ENCODE results near the gene SLC39A13.
A peak's percentile ranks its signal among the peaks of the same experiment; 100 is the strongest.

The SLC39A13 gene

GRCh38 chr11:47433157-47433556 is 24.8 kb downstream of the SLC39A13 start:
- DNase-seq: no peak

DNA sequence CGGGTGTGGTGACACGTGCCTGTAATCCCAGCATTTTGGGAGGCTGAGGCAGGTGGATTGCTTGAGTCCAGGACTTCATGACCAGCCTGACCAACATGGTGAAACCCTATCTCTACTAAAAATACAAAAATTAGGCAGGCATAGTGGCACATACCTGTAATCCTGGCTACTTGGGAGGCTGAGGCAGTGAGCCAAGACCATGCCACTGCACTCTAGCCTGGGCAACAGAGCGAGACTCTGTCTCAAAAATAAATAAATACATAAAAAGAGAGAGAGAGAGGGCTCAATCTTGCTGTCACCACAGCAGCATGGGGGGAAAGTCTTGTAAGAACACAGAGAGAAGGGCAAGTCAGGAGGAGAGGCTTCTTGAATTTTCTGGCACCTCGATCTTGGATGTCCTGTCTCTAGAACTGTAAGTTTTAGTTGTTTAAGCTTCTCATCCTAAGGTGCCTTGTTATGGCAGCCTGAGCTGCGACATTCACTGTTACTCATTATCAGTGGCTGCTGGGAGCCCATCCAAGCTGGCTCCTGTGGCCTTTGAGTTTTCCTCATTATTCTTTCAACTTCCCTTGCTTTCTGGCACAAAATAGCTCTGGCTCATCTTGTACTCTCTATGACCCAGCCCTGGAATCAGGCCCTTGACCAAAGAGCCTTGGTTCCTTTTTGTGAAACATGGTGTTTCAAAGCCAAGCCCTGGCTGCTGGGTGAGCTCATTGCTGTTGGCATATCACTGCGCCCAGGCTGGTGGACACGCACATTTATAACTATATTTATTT is 25.8 kb downstream of the SLC39A13 start:
- DNase-seq: no peak

- no peak for DNase-seq
Measured at GRCh38 chr11:47435687-47436086, 27.3 kb downstream of the SLC39A13 start.

- DNase-seq: no peak
Measured at GRCh38 chr11:47436726-47437125, 28.3 kb downstream of the SLC39A13 start.

GRCh38 chr11:47437218-47437745 is 28.9 kb downstream of the SLC39A13 start:
- DNase-seq: no peak

- no peak for DNase-seq
Measured at GRCh38 chr11:47437746-47438418, 29.5 kb downstream of the SLC39A13 start.

- no peak for DNase-seq
Measured at GRCh38 chr11:47438721-47439120, 30.3 kb downstream of the SLC39A13 start.

GRCh38 chr11:47440054-47440476 is 31.7 kb downstream of the SLC39A13 start:
- DNase-seq: no peak

DNA sequence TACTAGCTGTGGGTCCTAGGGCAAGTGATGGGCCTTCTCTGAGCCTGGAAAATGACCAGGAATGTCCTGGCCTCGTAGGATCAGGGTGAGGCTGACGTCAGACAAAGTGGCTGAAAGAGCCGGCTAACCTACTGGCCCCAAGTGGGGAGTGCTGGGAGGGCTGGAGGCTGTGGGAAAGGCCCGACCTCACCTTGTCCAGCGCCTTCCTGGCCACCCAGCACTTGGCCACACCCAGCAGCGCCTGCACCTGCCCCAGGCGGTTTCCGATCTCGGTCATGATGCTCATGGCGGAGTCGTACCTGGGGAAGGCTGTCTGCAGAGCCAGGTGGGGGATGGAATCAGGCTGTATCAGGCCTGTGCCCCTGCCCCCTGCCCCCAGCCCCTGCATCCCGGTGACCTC is 33.0 kb downstream of the SLC39A13 start:
- no peak for DNase-seq

DNA sequence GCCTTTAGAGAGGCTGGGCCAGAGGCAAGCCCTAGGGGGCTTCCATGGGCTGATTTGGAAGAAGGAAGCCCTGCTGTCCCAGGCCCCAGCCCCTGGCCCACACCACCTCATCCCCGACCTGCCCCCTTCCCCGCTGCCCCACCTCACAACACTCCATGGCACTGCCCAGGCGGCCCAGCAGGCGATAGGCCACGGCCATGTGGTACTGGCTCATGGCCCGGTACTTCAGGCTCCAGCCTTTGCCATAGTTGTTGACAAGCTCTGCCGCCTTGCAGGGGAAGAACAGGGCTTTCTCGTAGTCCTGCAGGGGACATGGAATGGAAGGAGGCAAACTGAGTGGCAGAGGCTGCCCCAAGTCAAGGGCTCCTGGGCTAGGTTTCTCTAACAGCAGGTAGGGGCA is 34.1 kb downstream of the SLC39A13 start:
- no peak for DNase-seq

DNA sequence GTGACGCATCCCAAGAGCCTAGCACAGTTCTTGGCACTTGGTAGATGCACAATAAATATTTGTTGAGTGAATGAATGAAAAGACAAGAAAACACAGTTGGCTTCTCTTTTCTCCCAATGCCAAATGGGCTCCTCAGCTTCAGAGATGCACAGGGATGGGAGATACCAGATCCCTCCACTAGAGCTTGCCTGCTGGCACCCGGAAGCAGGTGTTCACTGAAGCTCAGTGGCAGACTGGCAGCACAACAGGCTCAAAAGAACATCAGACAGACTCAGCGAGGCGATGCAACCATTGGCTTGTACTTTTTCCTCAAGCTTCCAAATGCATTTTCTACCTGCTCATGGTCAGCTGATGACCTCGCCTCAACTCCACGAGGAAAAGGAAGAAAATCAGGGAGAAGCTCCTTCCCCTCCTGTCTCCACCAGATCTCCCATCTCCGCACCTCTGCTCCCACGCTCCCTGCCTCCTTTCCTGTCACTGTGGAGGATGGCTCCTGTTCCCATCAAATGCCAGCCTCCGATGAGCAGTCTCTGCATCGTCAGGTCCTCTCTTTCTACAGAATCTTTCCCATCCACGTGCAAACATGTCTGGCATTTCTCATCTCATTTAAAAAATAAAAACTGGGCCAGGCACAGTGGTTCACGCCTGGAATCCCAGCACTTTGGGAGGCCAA is 34.8 kb downstream of the SLC39A13 start:
- no peak for DNase-seq

DNA sequence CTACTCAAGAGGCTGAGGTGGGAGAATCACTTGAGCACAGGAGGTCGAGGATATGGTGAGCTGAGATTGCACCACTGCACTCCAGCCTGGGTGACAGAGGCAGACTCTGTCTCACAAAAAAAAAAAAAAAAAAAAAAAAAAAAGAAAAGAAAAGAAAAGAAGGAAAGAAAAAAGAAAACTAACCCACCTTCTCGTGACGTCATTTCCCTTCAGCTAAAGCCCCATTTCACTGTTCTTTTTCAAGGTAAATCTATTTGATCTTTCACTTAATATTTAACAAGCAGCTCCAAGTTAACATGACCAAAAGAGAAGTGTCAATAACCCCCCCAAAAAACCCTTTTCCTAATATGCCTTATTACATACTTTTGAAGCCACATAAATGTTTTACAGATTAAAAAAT is 35.4 kb downstream of the SLC39A13 start:
- DNase-seq: no peak

- DNase-seq: no peak
Measured at GRCh38 chr11:47445840-47446239, 37.5 kb downstream of the SLC39A13 start.

DNA sequence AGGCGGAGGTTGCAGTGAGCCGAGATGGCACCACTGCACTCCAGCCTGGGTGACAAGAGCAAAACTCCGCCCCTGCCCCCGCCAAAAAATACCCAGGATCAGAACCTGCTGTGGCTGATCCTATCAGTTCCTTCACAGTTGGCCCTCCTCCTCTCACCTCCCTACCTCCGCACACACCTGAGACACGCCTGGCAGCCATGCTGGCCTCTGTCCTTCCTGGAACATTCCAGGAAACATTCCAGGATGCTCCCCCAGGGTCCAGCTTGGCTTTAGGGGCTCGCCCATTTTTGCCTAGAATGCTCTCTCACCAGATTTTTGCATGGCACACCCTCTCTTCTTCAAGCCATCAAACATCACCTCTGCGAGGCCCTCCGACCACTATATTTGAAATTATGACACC is 38.4 kb downstream of the SLC39A13 start:
- no peak for DNase-seq

GRCh38 chr11:47447906-47448305 is 39.5 kb downstream of the SLC39A13 start:
- DNase-seq: no peak

GRCh38 chr11:47448566-47449427 is 40.4 kb downstream of the SLC39A13 start, which contains the start of gene RAPSN:
TSS of gene RAPSN (minus strand) at chr11:47449136. CDS start at chr11:47448964, 172 bp downstream.
- no peak for DNase-seq

DNA sequence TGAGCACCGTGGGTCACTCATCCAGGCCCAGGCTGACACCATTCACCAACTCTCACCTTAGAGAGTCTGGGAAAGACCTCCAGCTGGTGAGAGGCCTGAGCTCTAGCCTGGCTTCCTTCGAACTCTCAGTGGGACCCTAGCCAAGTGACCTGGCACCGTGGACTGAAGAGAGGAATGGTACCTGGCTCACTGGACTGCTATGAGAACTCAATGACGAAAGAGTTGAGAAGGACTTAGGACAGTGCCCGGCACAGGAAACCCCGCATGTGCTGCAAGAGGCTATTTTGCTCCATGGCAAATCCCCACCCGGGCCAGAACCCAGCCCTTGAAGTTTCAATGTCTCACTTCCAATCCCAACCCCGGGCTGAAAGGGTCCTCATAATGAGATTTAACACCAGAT is 41.2 kb downstream of the SLC39A13 start:
- no peak for DNase-seq

GRCh38 chr11:47451436-47451835 is 43.0 kb downstream of the SLC39A13 start:
- no peak for DNase-seq

GRCh38 chr11:47451990-47452389 is 43.6 kb downstream of the SLC39A13 start:
- DNase-seq: peak; percentile 14

GRCh38 chr11:47453365-47453764 is 45.0 kb downstream of the SLC39A13 start:
- peak; percentile 21 for DNase-seq

DNA sequence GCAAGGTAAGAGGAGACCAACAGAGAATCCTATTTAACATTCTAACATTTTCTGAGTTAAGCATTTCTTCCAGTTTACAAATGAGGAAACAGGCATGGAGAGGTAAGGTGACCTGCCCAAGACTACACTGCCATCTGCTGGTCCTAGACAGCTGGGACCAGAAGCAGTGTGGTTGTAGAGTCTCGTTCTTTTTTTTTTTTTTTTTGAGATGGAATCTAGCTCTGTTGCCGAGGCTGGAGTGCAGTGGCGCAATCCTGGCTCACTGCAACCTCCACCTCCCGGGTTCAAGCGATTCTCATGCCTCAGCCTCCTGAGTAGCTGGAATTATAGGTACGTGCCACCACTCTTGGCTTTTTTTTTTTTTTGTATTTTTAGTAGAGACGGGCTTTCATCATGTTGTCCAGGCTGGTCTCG is 45.9 kb downstream of the SLC39A13 start:
- peak; percentile 94 for DNase-seq

DNA sequence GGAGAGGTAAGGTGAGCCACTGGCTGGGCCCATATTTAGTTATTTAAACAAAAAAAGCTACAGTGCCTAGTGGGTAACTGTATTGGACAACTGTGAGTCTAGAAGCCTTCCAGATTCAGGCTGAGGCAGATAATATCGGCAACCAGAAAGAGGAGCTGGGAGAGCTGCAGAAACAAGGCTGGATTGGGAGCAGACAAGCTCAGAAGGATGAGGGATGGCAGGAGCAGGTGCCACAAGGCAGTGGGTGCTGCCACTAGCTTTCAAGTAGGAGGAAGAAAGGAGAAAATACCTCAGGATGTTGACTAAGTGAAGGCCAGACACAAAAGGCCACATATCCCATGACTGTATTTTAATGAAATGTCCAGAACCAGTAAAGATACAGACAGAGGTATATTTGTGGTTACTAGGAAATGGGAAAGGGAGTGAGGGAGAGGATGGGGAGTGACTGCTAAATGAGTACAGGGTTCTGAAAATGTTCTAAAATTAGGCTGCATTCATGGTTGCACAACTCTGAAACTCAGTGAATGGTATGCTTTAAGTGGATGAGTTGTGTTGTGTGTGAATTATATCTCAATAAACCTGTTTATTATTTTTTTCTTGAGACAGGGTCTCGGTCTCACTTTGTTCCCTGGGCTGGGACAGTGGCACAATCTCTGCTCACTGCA is 52.3 kb downstream of the SLC39A13 start:
- DNase-seq: no peak
